ENCODE results near the gene RUFY3. TPM values are rescaled to one million over a fixed set of nuclear protein-coding genes. Genes with fewer than 3 reads are reported as not detected.

Gene RUFY3
- total and polyA plus RNA-seq, 4 donors = 9.2 to 35.2 (median 15.0) TPM

- no peak for TF ChIP-seq ATF3 (IDR thresholded peaks at IDR 0.05)
- no peak for TF ChIP-seq RXRA (IDR thresholded peaks at IDR 0.05)
- no peak for TF ChIP-seq FOXA2 (IDR thresholded peaks at IDR 0.05)
- TF ChIP-seq MAX (IDR thresholded peaks at IDR 0.05) = no peak
- no peak for TF ChIP-seq RAD21 (IDR thresholded peaks at IDR 0.05)
- TF ChIP-seq FOXA1 (IDR thresholded peaks at IDR 0.05) = no peak
- TF ChIP-seq TAF1 (conservative IDR thresholded peaks at IDR 0.05) = no peak
- no peak for TF ChIP-seq HNF4G (IDR thresholded peaks at IDR 0.05)
- no peak for TF ChIP-seq JUND (IDR thresholded peaks at IDR 0.05)
- no peak for TF ChIP-seq HNF4A (conservative IDR thresholded peaks at IDR 0.05)
- no peak for TF ChIP-seq SP1 (IDR thresholded peaks at IDR 0.05)
- no peak for TF ChIP-seq YY1 (IDR thresholded peaks at IDR 0.05)
- no peak for TF ChIP-seq GABPA (IDR thresholded peaks at IDR 0.05 in 1 of 2, conservative IDR thresholded peaks at IDR 0.05 in 1 of 2)
- Histone ChIP-seq H3K27ac (ENCODE audit: low read depth in 1 of 2, low read length in 2 of 2) (no peak overlapping the region), H3K27me3 (ENCODE audit: control insufficient read depth in 4 of 4, insufficient read depth in 4 of 4, low read length in 3 of 4) (no peaks in the 10 kb centered on the region), H3K4me3 (ENCODE audit: low read depth in 1 of 3, low read length in 3 of 3) (no peak overlapping the region), H3K36me3 (ENCODE audit: control insufficient read depth in 4 of 4, insufficient read depth in 3 of 4, low read depth in 1 of 4, low read length in 3 of 4) (no peaks in the 10 kb centered on the region), H3K9me3 (ENCODE audit: control insufficient read depth in 4 of 4, low read length in 3 of 4) (no peaks in the 10 kb centered on the region), H3K9ac (ENCODE audit: low read depth in 1 of 2, low read length in 2 of 2) (no peak overlapping the region), H3K4me1 (ENCODE audit: control insufficient read depth in 4 of 4, insufficient read depth in 4 of 4, low read length in 3 of 4) (peaks cover 0 to 8% (median 1%) of the 10 kb centered on the region in 4 donors)
- 88% methylated on average over 6 of the region's 6 CpGs for WGBS
- no peak for DNase-seq (ENCODE audit: low spot score)
Measured at GRCh38 chr4:70842761-70843435, 121.1 kb downstream of the RUFY3 start.

GRCh38 chr4:70844180-70844579, 122.4 kb downstream of the RUFY3 start:
- no peaks in the 10 kb centered on the region for H3K27me3 ChIP-seq (ENCODE audit: control insufficient read depth in 4 of 4, insufficient read depth in 4 of 4, low read length in 3 of 4)
- no peaks in the 10 kb centered on the region for H3K9me3 ChIP-seq (ENCODE audit: control insufficient read depth in 4 of 4, low read length in 3 of 4)
- H3K36me3 ChIP-seq (ENCODE audit: control insufficient read depth in 4 of 4, insufficient read depth in 3 of 4, low read depth in 1 of 4, low read length in 3 of 4) = no peaks in the 10 kb centered on the region
- H3K4me1 ChIP-seq (ENCODE audit: control insufficient read depth in 4 of 4, insufficient read depth in 4 of 4, low read length in 3 of 4) = no peaks in the 10 kb centered on the region
- TF ChIP-seq CTCF (IDR thresholded peaks at IDR 0.05; ENCODE audit: low read depth, low read length, missing input control) = no peak
- TF ChIP-seq GABPA (IDR thresholded peaks at IDR 0.05 in 1 of 2, conservative IDR thresholded peaks at IDR 0.05 in 1 of 2) = no peak
- no peak for TF ChIP-seq SP1 (IDR thresholded peaks at IDR 0.05)
- no peak for TF ChIP-seq RAD21 (IDR thresholded peaks at IDR 0.05)
- TF ChIP-seq YY1 (IDR thresholded peaks at IDR 0.05) = no peak
- TF ChIP-seq ATF3 (IDR thresholded peaks at IDR 0.05) = no peak
- no peak for TF ChIP-seq MAX (IDR thresholded peaks at IDR 0.05)
- TF ChIP-seq EGR1 (IDR thresholded peaks at IDR 0.05; ENCODE audit: low read depth in 2 of 2) = no peak
- TF ChIP-seq NR2F2 (IDR thresholded peaks at IDR 0.05) = no peak
- TF ChIP-seq FOXA1 (IDR thresholded peaks at IDR 0.05) = no peak
- TF ChIP-seq HNF4A (conservative IDR thresholded peaks at IDR 0.05) = no peak
- DNase-seq (ENCODE audit: low spot score) = no peak
- 94% methylated on average over 9 of the region's 9 CpGs for WGBS
- no peak overlapping the region for H3K9ac ChIP-seq (ENCODE audit: low read depth in 1 of 2, low read length in 2 of 2)
- H3K27ac ChIP-seq (ENCODE audit: low read depth in 1 of 2, low read length in 2 of 2) = no peak overlapping the region
- no peak overlapping the region for H3K4me3 ChIP-seq (ENCODE audit: low read depth in 1 of 3, low read length in 3 of 3)
